ELR (cell line): ENCODE measurements around the gene GCSH.
A peak's percentile ranks its signal among the peaks of the same experiment; 100 is the strongest.

Experiments
- DNase-seq: peaks from one replicate; pipeline ENCODE4 v3.0.0-alpha.2; 2015; ENCODE audit warnings: low read depth

The GCSH gene

DNA sequence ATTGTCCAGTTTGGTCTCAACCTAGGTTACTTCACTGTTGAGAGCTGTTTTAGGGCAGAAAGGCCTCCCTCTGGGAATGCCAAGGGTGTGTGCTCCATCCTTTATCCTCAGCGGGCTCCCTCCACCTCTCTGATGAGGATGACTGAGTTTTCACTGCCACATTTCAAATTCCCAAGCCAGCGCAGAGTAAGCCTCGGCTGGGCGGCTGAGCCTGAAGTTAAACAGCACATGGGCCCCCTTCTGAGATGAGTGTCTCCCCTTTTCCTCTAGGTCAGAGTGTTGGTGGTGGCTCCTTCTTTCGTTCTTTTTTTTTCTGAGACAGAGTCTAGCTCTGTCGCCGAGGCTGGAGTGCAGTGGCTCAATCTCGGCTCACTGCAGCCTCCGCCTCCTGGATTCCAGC is 5.5 kb upstream of the GCSH start:
- no peak for DNase-seq

- DNase-seq = no peak
Observed at GRCh38 chr16:81099958-81100357, 3.8 kb upstream of the GCSH start.

DNA sequence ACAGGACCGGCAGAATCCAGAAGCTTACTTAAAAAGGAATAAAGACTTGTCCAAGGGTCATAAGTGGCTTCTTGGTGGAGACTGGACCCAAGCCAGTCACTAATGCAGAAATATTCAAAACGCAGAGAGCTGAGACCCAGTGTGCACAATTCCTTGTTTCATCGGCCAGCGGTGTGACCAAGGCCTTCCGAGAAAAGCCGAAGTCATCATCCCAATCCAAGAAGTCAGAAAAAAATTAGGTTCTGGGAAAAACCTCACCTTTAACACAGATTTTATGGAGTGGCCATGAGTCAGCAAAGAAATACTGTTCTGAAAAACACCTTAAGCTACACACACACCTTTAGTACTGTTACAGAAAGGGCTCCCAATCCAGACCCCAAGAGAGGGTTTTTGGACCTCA is 1.0 kb upstream of the GCSH start:
- no peak for DNase-seq

DNA sequence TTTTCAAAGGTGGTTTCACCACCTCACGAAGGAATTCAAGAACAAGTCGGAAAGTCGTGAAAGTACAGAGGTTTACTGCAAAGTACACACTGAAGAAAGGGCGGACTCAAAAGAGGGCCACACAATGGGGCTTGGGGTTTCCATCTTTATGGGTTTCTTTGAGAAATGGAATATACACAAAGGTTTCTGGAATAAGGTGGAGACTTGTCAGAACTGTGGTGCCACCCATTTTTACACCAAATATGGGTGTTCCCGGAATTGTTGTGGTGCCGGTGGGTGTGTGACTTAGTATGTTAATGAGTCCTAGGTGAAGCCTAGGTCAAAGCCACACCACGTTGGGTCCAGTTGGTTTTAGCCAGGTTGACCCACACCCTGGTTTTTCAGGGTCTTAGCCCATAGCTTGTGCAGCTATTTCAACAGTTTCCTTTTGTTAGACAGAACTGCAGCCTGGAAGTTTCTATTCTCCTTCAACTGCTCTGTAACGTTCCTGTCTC is 567 bp upstream of the GCSH start:
- no peak for DNase-seq

- no peak for DNase-seq
Observed at GRCh38 chr16:81095653-81095952, 592 bp downstream of the GCSH start.

- DNase-seq = peak; percentile 31
Observed at GRCh38 chr16:81094771-81095251, 1.4 kb downstream of the GCSH start.

DNA sequence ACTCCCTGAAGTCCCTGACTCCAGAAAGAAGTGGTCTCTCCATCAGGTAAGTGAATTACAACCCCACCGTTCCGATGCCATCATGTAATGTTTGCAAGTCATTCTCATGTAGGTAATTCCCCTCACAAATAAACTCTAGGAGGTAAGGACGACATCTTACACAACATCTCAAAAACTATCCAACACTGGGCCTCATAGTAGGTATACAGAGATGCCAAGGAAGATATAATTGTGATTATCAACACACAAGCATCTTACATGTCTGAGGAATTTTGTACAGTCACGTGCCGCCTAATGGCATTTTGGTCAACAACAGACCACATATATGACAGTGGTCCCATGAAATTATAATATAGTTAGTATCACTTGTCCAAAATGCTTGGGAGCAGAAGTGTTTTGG is 7.4 kb downstream of the GCSH start:
- DNase-seq = no peak

- DNase-seq = no peak
Observed at GRCh38 chr16:81081014-81081413, 15.2 kb downstream of the GCSH start.

- no peak for DNase-seq
Observed at GRCh38 chr16:81080233-81080632, 16.0 kb downstream of the GCSH start.

- DNase-seq = peak; percentile 97
Observed at GRCh38 chr16:81077076-81077940, 18.9 kb downstream of the GCSH start, which contains the start of gene C16orf46. TSS of gene C16orf46 (minus strand) at chr16:81077238. CDS start at chr16:81063955, 13,283 bp downstream.

DNA sequence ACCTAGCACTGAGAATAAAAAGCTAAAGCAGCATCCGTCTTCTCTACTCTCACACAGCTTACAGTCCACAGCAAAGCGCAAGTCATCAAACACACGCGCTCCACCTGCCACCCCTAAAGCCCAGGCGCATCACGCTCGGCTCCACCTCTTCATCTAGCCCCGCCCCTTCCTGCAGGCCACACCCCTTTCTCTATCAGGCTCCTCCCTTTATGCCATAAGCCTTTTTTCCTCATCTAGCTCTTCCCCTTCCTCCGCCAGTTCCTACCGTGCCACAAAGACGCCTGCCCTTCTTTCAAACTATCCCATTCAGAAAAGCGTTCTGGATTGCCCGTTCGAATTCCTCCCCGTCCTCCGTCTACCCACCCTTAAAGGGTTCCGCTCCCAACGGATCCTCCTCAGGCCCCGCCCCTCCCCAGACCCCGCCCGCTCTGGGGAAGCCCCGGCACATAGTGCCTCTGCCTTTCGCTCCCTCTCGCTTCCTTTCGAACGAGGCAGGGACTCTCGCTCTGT is 19.6 kb downstream of the GCSH start:
- peak; percentile 88 for DNase-seq

DNA sequence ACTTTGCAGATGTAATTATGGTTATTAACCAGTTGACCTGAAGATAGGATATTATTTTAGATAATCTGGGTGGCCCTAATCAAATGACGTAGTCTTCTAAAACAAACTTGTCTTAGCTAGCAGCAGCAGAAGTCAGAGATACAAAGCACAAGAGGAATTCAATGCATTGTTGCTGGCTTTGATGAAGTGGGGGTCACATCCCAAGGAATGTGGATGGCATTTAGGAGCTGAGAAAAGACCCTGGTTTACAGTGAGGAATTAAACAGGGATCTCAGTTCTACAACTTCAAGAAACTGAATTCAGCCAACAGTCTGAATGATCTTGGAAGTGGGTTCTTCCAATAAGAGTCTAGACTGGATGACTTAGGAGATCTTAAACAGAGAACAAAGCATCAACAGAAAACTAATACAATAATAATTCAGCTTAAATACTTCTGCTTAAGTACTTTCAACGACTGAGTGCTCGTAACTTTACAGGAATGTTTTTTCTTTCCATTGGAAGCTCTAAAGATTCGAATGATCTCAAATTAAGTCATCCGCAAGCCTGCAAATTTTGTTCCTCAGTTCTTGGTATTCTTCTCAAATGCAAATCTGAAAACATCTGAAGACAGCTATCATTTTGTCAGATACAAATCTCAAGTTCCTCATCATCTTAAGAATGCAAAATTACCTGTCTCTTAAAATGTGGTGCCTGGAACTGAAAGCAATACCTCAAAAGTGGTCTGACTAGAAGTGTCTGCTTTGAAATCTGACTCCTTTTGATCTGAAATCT is 22.4 kb downstream of the GCSH start:
- no peak for DNase-seq

GRCh38 chr16:81071805-81072204 is 24.4 kb downstream of the GCSH start:
- peak; percentile 91 for DNase-seq

GRCh38 chr16:81070979-81071378 is 25.2 kb downstream of the GCSH start:
- DNase-seq = no peak

DNA sequence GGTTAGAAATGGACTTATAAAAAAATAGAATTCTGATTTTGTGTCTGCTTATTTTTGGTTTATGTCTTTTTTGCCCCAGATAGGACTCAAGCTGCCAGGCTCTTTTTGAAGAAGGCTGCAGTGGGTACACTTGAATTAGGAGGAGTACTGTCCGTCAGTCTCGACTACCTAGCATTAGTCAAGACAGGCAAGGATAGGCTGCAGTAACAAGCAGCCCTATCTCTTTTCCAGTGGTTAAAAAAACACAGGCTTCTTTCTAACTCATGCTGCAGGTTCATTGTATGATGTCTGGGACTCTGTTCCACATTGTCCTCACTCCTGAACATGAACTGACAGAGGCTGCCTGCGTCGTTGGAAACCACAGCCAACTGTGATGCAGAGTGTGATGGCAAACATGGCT is 27.1 kb downstream of the GCSH start:
- no peak for DNase-seq

DNA sequence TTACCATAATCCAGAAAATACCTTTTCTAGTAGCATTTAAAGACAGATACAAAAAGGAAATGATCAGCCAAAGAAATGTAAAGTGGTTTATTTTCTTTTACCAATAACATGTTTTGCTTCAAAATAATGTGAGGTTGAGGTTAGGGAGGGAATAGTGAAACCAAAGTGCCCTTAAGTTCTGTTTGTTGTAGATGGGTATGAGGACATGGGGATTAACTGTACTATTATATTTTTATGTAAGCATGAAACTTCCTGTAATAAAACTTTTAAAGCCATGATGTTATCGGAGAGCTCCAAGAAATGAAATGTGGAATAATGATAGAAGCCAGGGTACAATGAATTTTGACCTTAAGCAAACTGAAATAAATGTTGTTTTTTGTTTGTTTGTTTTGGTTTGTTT is 29.0 kb downstream of the GCSH start:
- DNase-seq = no peak

DNA sequence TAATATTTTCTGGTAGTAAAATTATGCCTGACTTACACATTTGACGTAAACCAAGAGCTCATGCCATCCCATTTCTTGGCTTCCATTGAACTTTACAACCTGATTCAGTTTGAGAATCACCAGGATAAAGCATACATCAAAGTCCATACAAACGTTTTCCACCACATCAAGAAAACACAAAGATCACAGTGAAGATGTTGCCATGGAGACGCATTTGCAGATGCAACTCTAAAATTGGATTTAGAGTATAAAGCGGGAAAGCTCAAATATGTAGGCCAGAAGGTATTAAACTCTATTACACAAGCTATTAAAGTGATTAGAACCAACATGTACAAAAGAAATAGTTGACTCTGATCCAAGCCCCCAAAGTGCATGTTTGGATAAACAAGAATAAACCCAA is 29.5 kb downstream of the GCSH start:
- no peak for DNase-seq

- DNase-seq = no peak
Observed at GRCh38 chr16:81061871-81062608, 34.2 kb downstream of the GCSH start.

DNA sequence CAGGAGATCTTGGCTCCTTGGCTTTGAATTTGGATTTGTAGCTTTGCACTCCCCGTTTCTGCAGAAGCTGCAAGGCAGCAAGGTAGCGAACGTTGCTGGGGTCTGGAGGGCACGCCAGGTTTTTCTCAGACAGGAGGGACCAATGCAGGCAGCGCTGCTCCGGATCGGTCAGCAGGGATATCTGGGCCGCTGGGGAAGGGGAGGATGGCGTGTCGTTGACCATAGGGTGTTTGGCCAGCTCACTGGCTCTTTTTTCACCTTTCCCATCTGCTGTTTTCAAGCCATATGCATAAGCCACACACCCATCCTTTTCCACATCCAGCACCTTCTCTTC is 34.9 kb downstream of the GCSH start:
- no peak for DNase-seq

- DNase-seq = no peak
Observed at GRCh38 chr16:81060576-81061306, 35.5 kb downstream of the GCSH start.

DNA sequence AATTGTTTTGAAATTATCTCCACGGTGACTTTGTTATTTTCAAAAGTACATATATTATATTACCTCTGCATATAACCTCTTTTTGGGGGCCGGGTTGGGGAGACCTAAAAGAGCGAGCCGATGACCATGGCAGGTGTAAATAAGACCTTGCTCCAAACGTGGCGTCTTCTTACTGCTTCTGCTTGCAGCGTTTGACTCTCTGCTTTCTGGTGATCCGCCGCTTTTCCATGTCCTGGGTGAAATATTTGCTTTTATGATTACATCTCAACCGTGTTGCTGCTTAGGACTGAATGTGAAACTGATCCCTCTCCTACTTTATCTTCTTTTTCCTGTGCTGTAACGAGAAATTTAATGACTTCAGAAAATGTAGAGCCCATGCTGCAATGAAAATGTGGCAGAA is 42.4 kb downstream of the GCSH start:
- no peak for DNase-seq

DNA sequence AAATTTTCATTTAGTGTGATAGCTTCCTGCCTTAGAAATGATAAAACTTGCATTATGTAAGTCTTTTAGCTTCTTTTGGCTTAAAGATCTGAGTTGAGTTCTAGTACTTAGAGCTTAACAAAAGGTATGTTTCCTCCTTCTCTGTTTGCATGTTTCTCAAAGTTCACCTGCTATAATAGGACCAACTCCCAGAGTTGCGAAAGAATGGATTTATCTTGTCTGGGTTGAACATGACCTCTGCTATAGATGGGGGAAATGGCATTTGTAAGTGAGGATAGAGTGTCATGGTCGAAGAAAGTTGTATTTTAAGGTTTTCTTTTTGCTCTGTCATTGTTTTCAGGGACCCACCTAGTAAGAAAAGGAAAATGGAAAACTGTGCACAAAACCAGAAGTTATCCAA is 53.4 kb downstream of the GCSH start:
- no peak for DNase-seq
